ENCODE data around the gene PLA2G12B.
"Not testable (repeated sequence)": the region's sequence is repeated elsewhere in the genome, so short reads cannot be mapped to it uniquely, and the experiment has no call there.

PLA2G12B gene

DNA sequence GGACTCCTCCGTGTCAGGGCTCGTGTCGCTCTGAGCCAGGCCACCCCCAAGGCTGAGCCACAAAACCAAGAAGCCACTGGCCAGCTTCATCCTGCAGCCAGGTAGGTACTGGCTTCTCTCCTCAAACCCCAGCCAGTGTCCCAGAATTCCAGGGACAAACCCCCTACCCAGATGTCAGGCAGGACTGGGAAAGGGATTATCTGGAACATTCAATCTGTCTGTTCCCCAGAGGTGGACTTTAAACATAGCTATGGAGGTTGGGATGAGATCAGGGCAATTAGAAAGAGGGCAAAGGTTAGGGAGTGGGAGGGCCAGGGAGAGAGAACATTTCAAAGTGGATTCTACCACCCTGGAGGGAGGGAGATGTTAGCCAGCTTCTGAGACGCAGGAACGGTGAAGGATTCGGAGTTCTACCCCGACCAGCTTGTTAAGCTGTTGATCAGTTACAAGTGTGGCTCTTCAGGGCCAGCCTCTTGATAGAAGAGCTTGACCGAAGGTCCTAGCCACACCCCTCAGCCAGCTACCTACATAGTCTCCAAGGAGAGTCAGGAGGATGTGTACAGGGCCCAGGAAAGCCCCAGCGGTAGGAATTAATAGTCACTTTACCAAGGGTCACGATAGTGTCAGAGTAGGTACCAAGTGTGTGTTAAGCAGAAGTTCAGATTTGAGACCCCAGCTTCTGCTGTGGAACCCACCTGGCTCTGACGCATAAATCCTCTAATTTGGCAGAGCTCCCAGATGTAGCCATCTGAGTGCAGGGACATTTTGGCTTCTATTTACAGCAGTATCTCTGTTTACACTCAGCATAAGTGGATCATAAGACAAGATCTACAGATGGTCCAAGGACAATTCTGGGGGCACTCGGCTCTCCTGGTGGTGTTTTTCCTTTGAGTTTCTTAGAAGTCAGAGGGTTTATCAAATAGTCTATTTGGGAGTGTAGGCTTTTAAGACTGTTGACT lies at the start of gene PLA2G12B:
TSS of gene PLA2G12B (minus strand) at position 211 of the 959 bp plus-strand sequence. CDS start at position 90, 121 bp downstream.
- in situ Hi-C loops (cut with MboI; ENCODE audit: low sequenced_read_pairs): no loop called here

DNA sequence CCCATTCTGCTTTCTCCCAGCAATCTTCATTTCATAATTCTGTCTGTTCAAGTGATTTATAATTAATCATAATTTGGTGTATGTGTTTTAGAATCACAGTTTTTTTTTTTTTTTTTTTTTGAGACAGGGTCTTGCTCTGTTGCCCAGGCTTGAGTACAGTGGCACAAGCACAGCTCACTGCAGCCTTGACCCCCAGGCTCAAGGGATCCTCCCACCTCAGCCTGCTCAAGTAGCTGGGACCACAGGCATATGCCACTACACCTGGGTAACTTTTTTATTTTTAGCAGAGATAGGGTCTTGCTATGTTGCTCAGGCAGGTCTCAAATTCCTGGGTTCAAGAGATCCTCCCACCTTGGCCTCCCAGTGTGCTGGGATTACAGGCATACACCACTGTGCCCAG lies 49.2 kb upstream of the PLA2G12B start:
- in situ Hi-C loops (cut with MboI; ENCODE audit: low sequenced_read_pairs): no loop called here

GRCh38 chr10:73000973-73001372 lies 46.4 kb upstream of the PLA2G12B start:
- in situ Hi-C loops (cut with MboI; ENCODE audit: low sequenced_read_pairs): no loop called here

DNA sequence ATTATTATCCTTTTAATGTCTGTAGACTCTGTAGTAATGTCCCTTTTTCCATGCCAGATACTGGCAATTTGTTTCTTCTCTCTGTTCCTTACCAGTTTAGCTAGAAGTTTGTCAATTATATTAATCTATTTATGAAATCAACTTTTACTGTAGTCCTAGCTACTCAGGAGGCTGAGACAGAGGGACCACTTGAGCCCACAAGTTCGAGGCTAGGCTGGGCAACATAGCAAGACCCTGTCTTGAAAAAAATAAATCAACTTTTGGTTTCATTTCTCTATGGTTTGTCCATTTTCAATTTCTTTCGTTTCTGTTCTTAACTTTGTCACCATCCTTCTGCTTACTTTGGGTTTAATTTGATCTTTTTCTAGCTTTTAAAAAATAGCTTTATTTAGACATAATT lies 42.5 kb upstream of the PLA2G12B start:
- in situ Hi-C loops (cut with MboI; ENCODE audit: low sequenced_read_pairs): no loop called here

- in situ Hi-C loops (cut with MboI; ENCODE audit: low sequenced_read_pairs): not testable (repeated sequence)
These were observed 40.9 kb upstream of the PLA2G12B start for GRCh38 chr10:72995459-72995858.

DNA sequence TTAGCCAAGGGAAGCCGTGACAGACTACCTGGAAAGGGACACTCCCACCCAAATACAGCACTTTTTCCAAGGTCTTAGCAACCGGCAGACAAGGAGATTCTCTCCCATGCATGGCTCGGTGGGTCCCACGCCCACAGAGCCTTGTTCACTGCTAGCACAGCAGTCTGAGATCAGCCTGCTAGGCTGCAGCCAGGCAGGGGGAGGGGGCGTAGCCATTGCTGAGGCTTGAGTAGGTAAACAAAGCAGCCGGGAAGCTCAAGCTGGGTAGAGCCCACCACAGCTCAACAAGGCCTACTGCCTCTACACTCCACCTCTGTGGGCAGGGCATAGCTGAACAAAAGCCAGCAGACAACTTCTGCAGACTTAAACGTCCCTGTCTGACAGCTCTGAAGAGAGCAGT lies 35.2 kb upstream of the PLA2G12B start:
- in situ Hi-C loops (cut with MboI; ENCODE audit: low sequenced_read_pairs): not testable (repeated sequence)

DNA sequence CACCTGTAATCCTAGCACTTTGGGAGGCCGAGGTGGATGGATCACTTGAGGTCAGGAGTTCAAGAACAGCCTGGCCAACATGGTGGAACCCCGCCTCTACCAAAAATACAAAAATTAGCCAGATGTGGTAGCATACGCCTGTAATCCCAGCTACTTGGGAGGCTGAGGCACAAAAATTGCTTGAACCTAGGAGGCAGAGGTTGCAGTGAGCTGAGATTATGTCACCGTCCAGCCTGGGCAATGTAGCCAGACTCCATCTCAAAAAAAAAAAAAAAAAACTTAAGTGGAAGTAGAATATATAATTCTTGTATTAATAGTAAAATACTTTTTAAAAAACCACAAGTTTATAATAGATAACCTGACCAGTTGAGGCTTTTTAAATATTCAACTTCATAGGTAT lies 30.0 kb upstream of the PLA2G12B start:
- in situ Hi-C loops (cut with MboI; ENCODE audit: low sequenced_read_pairs): not testable (repeated sequence)

GRCh38 chr10:72981882-72982529 lies 27.4 kb upstream of the PLA2G12B start:
- in situ Hi-C loops (cut with MboI; ENCODE audit: low sequenced_read_pairs): no loop called here

DNA sequence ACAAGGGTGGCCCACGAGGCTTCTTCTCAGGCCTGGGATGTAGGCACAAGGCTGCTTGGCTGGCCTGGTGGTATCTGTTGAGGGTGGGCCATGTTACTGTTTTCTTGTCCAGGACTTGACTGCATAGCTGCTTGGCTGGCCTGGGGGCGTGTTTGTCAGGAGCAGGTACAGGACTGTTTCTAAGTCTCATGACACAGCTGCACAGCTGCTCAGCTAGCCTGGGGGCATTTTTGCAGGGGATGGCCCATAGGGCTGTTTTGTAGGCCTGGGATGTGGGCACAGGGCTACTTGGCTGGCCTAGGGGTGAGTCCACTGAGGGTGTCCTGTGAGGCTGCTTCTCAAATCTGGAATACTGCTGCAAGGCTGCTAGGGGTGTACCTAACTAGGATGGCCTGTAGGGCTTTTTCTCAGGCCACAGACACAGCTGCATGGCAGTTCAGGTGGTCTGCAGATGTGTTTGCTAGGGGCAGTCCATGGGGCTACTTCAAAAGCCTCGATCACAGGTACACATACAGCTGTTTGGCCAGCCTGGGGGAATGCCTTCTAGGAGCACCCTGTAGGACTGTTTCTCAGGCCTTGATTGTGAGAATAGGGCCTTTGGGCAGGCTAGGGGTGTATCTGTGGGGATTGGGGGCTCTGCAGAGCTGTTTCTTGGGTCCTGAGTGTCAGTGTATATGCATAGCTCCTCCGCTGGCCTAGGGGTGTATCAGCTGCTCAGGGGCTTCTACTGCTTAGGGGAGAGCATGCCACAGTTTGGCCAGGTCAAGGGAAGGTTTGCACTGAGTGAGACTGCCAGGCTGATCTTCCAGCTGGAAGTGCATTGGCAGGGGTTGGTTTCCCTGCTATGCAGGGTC lies 26.6 kb upstream of the PLA2G12B start:
- in situ Hi-C loops (cut with MboI; ENCODE audit: low sequenced_read_pairs): no loop called here

DNA sequence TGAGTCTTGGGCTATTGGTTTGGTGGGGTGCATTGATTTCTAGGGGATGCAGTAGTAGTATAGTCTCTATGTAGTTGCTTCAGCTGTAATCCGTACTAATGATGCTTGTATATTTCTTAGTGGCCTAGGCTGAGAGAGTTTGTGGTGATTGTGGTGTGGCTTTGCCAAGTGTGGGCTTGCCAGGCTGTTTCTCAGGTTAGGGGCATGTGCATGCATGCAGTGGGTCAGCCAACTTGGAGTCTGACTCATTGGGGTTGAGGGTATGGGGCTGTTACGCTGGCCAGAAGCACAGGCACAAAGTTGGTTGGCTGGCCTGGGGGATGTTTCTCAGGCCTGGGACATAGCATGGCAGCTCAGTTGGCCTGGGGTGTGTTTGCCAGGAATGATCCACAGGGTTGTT lies 25.7 kb upstream of the PLA2G12B start:
- in situ Hi-C loops (cut with MboI; ENCODE audit: low sequenced_read_pairs): no loop called here

DNA sequence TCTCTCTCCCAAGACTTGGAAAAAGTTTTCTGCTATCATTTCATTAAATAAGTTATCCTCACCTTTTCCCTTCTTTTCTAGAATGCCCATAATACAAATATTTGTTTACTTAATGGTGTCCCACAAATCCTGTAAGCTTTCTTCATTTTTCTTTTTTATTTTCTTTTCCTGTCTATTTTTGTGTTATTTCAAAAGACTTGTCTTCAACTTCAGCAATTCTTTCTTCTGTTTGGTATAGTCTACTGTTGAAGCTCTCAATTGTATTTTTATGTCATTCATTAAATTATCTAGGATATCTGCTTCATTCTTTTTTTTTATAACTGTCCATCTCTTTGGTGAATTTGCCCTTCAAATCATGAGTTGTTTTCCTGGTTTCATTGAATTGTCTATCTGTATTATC lies 25.1 kb upstream of the PLA2G12B start:
- in situ Hi-C loops (cut with MboI; ENCODE audit: low sequenced_read_pairs): no loop called here

GRCh38 chr10:72976886-72977285 lies 22.3 kb upstream of the PLA2G12B start:
- in situ Hi-C loops (cut with MboI; ENCODE audit: low sequenced_read_pairs): no loop called here

- in situ Hi-C loops (cut with MboI; ENCODE audit: low sequenced_read_pairs): no loop called here
These were observed 1.4 kb upstream of the PLA2G12B start for GRCh38 chr10:72956001-72956400.

DNA sequence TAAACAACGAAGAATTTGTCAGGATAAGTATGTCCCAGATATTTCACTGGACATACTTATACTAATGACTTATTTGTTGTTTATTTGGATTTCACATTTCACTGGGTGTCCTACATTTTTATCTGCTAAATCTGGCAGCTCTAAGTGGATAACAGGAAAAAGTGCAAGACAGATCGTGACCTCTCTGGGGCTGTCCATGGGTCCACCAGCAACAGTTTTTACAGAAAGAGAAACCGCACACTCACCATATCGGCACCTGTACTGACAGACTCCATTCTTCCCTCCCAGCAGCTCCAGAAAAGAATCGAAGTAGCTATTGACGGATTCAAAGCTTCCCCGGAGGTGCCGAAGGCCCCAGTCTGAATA lies 393 bp downstream of the PLA2G12B start:
- in situ Hi-C loops (cut with MboI; ENCODE audit: low sequenced_read_pairs): no loop called here

DNA sequence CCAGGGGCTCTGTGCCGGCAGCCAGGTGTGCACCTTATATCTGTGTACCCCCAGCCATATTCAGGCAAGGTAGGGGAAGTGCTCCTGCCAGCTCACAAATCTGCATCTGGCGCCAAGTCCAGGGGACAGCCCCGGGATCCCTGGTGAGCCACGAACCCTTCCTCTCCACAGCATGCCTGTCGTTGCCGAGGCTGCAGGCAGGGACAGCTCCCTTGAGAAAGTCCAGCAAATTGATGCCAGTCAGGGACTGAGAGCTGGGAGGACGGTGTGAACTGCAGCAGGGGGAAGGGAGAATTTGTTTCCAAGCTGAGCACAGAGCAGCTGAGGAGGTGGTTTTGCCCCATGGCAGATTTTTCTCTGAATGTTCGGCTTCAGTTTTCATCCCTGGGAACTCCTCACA lies 919 bp downstream of the PLA2G12B start:
- in situ Hi-C loops (cut with MboI; ENCODE audit: low sequenced_read_pairs): no loop called here

DNA sequence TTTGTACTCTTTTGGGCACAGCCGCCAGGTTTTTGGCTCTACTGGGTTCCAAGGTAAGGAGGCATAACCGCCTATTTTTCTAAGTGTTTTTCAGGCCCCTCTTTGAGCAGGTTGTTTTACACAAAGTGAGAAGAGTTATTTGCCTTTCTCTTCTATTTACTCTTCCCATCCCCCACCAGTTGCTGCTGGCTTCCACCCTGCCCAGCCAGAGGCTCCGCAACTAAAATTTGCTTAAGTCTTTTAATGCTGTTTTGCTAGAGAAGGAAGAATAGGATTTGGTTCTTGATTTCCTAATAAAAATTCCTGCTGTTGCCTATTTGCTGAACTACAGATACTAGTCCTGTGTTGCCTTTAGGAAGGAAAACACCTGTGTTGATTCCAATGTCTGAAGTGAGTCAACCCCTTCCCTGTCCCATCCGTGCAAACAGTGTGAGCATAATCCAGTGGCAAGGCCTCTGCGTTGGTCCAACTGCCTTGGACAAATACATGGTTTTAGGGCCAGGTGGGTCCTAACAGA lies 1.9 kb downstream of the PLA2G12B start:
- in situ Hi-C loops (cut with MboI; ENCODE audit: low sequenced_read_pairs): no loop called here

DNA sequence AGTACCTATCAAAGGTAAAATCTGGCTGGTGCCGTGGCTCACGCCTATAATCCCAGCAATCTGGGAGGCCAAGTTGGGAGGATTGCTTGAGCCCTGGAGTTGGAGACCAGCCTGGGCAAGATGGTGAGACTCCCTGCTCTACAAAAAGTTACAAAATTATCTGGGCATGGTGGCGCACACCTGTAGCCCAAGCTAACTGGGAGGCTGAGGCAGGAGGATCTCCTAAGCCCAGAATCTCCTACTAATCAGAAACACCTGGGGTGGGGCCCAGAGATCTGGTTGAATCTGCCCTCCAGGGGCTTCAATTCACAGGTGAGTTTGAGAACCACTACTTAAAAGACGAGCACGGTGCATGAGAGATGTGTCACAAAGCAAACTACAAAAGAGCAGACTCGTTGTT lies 2.4 kb downstream of the PLA2G12B start:
- in situ Hi-C loops (cut with MboI; ENCODE audit: low sequenced_read_pairs): no loop called here

DNA sequence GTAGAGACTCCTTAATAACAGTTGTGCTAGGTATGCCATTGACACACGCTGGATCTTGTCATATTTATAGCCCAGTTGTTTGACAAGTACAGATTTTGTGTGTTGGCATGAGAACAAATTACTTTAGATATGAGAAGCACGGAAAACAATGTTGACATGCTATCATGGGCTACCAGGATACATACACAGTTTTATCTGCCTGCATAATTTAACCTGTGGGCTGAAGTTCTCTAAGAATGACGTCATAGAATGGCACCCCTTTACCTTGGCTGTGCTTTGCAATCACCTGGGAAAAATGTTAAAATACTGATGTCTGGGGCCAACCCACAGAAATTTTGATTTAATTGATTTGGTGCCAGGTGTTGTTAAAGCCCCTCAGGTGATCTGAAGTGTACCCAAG lies 2.8 kb downstream of the PLA2G12B start:
- in situ Hi-C loops (cut with MboI; ENCODE audit: low sequenced_read_pairs): no loop called here

DNA sequence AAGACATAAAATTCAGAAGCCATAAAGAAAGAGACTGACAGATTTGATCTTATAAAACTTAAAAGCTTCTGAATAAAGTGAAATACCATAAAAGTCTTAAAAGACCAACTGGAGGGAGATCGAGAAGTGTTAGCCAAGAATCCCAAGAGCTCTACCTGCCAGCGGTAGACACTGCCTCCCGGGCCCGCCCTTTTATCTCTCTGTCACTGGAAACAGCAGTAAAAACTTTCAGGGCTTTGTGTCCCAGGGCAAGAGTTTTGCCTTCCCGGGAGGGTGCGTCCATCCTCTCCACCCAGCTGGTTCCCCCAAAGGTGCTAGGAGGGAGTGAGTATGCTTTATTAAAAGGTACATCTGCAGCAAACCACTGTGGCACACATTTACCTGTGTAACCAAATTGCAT lies 5.8 kb downstream of the PLA2G12B start:
- in situ Hi-C loops (cut with MboI; ENCODE audit: low sequenced_read_pairs): no loop called here

DNA sequence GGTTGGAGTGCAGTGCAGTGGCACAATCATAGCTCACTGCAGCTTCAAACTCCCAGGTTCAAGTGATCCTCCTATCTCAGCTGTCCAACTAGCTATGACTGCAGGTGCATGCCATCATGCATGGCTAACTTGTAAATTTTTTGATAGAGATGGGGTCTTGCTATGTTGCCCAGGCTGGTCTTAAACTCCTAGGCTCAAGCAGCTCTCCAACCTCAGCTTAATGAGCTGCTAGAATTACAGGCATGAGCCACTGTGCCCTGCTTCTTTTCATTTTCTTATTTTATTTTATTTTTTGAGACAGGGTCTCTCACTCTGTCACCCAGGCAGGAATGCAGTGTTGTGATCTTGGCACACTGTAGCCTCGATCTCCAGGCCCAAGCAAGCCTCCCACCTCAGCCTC lies 7.6 kb downstream of the PLA2G12B start:
- in situ Hi-C loops (cut with MboI; ENCODE audit: low sequenced_read_pairs): no loop called here
